IPS DF 4.7 (cell line): ENCODE data around the gene ZNF790.
"Not testable (repeated sequence)": the region's sequence is repeated elsewhere in the genome, so short reads cannot be mapped to it uniquely, and the experiment has no call there.

ENCODE experiments used
- DNase-seq: peaks from one replicate; pipeline ENCODE4 v3.0.0-alpha.2; 2013; ENCODE audit warnings: low spot score; ENCODE audit errors: extremely low read depth

ZNF790 gene

DNA sequence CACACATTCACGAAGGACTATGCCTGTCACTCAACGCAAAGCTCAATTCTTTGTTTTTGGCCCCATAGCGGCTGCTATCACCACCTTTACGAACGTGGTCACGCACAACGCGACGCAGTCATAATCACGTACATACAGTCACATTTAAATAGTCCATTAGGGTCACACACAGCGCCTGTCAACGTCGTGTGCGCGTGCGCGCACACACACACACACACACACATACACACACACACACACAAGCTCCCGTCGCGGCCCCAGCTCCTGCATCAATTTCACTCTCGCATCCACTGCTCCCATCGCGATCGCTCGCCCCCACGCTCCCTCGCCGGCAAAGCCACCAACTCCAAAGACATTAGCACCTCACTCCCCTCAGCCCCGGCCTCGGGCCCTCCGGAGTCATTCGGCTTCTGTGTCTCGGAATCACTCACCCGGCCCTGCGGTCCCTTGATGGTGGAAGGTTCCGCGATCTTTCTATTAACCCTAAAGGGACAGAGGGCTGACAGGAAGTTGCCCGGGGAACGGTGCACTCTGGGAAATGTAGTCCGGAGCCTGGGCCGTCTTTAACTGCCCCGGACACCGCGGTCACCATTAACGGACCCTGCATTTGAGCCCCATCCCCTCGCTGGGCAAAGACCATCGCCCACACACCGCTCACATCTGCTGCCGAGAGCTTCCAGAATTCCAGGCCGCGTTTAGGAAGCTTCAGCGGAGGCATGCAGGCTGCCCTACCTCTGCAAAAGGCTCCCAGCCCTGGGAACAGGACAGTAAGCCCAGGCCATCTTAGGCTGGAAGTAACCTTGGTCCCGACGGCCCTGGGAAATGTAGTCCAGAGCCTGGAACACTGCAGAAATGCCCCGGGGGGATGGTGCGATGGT is at the start of gene ZNF790:
ZNF790 (minus strand) TSS at position 482 of the 878 bp plus-strand sequence. CDS start 12,768 bp downstream, outside the sequence.
- no peak for DNase-seq

DNA sequence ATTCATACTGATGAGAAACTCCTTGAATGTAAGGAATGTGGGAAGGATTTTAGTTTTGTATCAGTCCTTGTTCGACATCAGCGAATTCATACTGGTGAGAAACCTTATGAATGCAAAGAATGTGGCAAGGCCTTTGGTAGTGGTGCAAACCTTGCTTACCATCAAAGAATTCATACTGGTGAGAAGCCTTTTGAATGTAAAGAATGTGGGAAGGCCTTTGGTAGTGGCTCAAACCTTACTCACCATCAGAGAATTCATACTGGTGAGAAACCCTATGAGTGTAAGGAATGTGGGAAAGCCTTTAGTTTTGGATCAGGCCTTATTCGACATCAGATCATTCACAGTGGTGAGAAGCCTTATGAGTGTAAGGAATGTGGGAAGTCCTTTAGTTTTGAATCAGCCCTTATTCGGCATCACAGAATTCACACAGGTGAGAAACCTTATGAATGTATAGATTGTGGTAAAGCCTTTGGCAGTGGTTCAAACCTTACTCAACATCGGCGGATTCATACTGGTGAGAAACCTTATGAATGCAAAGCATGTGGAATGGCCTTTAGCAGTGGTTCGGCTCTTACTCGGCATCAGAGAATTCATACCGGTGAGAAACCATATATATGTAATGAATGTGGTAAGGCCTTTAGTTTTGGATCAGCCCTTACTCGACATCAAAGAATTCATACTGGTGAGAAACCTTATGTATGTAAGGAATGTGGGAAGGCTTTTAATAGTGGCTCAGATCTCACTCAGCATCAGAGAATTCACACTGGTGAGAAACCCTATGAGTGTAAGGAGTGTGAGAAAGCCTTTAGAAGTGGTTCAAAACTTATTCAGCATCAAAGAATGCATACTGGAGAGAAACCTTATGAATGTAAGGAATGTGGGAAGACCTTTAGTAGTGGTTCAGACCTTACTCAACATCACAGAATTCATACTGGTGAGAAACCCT is 39.1 kb upstream of the ZNF790 start:
- DNase-seq = no peak

DNA sequence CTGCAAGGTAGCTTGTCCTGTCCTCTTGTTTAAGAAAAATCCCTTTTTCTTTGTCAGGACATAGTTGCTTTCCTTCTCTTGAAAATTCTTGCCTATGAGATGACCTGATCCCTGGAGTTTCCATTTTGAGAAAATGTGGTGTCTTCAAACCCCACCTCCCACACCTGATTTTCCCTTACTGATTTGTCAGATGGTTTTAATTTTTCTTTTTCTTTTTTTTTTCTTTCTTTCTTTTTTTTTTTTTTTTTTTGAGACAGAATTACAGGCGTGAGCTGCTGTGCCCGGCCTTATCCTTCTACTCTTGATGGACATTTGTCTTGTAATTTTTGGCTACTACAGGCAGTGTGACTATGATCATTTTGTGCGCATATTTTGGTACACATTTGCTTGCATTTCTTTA is 13.7 kb upstream of the ZNF790 start:
- DNase-seq = no peak

DNA sequence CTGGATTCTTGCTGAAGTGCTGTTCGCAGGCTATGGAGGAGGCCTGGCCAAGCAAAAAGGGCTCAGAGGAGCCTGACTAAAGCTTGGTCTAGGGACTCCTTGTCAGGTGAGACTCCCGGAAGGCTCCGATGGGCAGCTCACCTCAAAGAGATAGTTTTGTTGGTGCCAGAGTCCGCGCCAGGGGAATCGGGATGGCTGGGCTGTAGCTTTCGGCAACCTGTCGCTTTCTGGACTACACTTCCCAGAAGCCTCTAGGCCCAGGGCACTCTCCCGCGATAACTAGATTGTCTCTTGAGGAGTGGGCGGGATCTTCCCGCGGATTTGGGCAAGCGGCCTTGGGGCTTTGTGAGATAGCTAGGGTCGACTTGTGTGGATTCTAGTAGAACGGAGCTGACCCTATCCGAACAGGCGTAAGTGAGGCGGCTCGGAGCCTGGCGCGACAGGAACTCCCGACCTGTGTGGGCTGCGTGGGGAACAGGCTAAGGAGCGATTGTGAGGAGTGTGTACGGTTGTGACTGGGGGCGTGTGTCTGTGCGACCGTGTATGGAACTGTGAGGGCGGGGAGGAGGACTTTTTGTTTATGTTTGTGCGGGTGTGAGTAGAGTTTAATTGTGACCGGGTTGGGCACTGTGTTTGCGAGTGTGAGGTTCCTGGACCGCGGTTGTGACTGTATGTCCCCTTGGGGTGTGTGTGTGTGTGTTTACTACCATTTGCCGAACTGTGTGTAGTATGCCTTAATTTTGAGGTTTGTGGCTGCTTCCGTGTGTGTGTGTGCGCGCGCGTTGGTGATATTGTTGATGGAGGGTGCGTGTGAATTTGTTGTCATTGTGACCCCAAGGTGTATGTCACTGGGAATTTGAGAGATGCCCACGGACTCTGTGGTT is 12.6 kb upstream of the ZNF790 start, which contains the start of gene ZNF345:
ZNF345 (plus strand) TSS at position 318 of the 884 bp plus-strand sequence. CDS start 25,955 bp downstream, outside the sequence.
- DNase-seq = no peak

DNA sequence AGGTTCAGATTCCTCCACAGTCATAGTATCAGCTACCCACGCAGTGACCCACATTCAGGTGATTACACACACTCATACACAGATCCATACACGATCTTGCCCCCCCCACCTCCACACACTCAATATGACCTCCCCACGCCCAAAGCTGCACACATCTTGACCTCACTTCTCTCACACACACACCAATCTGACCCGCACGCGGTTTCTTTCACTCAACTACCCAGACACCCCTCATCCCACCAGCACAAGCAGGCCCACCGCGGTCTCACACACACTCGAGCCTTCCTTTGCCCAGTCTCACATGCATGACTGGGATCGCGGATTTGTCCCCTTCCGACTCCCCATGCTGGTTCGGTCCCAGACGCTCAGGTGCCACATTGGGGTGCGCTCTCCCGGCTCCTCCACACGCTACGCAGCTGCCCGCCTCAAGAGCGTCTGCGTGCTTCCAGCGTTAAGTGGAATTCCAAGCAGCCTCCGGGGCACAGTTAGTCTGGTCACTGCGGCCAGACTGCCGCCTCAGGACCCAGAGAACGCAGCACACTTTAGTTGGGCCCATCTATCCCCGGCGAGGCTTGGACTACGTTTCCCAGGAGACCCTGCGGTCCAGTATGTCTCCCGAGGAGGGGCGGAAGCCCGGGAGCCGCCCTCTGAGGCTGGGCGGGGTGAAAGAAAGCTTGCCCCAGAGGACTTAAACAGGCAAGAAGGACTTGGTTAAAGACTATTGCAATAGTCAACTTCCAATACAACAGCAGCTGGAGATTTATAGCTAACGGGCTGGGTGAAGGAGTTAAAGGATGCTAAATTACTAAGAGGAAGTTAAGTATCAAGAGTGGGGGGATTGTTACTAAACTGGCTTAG is 11.7 kb upstream of the ZNF790 start:
- DNase-seq = no peak

DNA sequence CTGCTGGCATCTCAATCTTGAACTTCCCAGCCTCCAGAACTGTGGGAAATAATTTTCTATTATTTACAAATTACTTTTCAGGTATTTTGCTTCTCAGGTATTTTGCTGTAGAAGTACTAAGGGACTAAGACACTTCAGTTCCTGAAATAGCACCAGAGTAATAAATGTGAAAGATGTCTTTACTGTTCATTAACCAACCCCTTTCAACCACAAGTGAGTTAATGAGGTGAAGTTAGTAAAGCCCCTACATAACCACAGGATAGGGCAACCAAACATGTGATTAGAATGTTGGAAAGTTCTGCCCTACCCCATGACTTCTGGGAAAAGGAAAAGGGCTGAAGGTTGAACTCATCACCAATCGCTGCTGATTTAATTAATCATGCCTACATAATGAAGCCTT is 9.8 kb upstream of the ZNF790 start:
- no peak for DNase-seq

DNA sequence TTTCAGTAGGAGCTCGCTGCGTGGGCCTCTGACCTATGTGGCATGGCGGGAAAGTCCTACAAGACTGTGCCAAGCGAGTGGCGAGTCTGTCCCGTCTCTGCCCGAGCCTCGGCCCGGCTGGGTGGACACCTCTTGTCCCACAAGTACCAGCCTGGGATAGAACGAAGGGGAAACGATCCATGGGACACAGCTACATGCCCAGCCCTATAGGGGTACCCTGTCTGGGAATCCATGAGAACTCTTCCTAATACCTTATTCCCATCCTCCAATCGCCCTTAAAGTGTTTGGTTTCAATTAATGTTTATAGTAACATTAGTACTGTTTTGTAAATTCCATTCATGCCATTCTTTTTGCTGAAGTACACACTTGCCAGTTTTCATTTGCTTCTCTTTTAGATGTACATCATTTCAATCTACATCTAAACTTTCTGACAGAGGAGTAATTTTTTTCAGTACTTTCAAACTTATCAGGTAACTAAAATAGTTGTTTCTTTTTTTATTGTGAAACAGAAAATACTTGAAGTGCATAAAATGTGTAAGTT is 667 bp upstream of the ZNF790 start:
- DNase-seq = no peak

DNA sequence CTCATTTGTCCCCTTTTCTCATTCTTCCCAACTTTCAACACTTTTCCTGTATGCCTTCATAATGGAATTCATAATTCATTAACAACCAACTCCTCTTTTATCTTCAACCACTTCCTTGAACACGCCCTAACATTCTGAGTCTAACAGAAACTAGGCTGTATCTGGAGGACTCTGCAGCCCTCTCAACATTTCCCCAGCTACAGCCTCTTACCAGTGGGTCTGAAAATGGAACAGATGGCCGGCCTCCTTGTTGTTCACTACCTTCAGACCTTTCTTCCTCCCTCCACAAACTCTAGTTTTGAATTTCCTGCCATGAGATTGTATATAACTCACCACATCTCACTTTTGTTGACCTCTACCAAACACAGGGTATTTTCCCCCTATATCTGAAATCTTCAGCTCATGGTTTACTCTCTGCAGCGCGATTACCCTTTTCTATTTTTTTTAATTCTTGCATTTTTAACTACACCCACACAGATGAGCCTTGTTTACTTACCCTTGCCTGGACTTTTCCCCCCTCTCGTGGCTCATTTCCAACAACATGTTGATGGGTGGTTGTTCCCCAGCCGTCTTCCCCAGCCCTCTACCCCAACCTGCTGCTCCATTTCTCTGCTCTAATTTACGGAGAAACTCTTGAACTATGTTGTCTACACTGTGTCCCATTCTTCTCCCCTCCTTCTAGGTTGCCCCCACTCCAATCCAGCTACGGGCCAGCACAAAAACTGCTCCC is 846 bp downstream of the ZNF790 start:
- no peak for DNase-seq

DNA sequence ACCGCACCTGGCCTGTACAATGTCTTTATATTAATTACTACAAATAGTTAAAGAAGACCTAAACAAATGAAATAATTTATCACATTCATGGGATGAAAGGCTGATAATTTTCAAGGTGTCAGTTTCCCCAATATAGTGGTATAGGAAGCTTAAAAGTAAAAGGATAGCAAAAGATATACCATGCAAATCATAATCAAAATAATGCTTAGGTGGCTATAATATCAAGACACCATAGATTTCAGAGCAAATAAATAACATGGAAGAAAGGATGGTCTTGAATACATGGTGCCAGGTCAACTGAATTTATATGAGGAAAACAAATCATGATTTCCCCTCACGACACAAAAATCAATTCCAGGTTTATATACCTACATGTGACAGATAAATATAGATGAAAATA is 4.8 kb downstream of the ZNF790 start:
- no peak for DNase-seq

DNA sequence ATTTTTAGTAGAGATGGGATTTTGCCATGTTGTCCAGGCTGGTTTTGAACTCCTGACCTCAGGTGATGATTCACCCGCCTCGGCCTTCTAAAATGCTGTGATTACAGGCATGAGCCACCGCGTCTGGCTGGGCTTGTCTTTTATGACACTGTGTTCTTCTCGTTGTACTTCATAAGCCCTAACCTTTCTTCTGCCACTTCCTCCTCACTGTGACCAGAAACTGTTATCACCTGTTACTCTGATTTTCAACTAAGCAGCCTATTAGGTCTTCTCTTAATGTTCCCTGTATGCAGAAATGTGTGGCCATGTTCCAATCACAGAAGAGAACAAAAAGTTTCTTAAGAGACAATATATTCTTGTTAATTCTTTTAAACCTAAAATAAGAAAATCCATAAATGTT is 16.4 kb downstream of the ZNF790 start:
- no peak for DNase-seq

DNA sequence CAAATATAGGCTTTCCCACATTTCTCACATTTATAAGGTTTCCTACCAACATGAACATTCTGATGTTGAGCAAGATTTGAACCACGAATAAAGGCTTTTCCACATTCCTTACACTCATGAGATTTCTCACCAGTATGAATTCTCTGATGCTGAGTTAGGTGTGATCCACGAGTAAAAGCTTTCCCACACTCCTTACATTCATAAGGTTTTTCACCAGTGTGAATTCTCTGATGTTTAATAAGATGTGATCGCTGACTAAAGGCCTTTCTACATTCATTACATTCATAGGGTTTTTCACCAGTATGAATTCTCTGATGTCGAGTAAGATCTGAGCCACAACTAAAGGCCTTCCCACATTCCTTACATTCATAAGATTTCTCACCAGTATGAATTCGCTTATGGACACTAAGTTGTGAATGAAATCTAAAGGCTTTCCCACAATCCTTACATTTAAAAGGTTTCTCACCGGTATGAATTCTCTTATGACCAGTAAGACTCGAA is 19.0 kb downstream of the ZNF790 start:
- DNase-seq = no peak

DNA sequence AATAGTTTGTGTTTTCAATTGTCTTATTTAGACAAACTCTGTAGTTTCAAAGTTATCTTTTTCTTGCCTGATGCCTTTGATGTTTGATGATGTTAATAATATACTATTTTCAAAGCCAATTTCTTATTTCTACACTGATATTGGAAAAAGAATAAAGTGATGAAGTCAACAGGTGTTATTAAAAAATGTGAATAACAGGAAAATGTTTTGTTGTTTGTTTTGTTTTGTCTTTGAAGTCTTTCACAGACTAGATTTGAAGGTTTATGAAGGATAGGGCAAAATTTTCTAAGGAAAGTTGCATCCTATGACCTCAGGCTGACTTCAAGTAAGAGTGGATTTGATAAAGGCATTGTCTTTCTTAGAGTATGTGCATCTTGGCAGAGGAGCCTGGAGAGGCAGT is 31.2 kb downstream of the ZNF790 start:
- DNase-seq = no peak

DNA sequence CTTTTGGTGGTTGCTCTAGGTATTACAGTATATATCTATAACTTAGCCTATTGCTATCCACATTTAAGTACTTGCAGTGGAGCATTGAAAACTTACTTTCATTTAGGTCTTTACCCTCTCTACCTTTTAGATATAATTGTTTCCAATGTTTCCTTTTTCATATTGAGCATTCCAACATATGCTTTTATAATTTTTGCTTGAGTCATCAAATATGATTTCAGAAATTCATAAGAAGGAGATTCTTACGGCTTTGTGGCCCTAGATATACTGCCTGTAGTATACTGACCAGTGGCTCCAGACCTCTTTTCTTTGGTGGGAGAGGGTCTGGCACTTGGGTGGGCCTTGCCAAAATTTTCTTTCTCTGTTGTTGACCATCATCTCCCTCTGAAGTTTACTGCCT is 32.8 kb downstream of the ZNF790 start:
- no peak for DNase-seq

DNA sequence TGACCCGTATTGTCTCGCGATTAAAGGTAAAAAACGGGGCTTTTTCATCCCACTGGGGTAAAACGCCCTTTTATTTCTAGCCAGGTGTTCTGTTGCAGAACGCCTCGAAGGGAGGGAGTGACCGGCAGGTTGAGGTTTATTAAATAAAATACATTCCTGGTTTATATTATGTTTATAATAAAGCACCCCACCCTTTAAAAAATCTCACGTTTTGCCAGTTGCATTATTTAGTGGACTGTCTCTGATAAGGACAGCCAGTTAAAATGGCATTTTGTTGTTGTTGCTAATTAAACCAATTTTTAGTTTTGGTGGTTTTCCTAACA is 40.4 kb downstream of the ZNF790 start:
- DNase-seq = no peak

DNA sequence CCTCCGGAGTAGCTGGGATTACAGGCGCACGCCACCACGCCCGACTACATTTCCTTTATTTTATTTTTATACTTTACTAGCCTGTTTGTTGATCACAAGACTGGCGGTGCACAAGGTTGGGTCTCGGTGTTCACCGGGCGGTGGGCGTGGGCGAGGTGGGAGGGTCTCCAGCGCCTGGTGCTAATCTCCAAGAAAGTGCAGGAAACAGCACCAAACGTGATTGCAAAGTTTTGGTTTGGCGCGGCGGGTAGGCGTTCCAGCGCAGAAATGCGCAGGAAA is 41.5 kb downstream of the ZNF790 start:
- no peak for DNase-seq

DNA sequence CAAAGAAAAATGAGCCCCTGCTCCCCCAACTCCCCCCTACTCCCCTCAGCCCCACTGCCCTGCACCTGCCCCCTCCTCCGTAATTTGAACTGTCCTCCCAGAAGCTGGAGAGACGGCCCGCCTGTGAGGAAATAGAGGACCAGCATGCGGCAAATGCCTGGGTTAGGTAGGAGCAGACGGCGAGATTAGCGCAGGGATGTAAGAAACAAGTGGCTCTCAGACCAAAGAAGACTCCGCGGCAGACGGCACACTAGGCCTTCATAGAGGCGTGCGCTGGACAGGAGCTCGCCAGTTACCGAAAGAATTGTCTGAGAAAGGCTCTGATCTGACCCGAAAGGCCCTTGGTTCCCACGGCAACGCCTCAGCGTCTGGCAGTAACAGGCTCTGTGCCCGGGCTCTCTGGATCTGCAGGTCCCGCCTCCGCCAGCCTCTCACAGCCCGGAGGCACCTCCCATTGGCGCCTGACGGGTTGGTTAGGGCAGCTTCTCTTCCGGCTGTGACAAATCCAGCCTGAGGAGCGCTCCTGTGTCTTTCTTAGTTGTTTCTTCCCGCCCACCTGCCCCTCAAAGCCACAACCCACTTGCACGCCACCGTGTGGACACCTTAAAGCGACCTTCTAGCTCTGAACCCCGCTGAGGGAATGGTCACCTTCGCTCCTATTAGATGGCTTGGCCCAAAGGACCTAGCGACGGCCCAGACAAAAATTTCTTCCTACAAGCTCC is 46.6 kb downstream of the ZNF790 start:
- not testable (repeated sequence) for DNase-seq

DNA sequence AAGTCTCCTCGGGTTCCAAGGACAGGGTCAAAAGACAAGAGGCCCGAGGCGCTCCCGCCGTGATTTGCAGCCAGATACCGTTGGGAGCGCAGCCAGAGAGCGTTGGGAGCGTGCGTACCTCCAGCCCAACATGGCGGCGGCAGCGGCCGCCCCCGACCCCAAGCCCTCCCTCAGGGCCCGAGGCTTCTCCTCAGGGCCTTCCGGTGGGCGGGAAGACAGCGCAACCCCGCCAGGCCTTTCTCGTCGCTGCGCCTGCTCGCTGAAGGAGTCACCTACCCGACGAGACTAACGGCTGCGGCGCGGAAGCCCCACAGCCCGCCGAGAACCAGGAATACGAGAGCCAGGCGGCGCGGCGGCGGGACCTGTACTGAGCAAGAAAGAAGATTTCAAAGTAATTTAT is 62.4 kb downstream of the ZNF790 start:
- no peak for DNase-seq

DNA sequence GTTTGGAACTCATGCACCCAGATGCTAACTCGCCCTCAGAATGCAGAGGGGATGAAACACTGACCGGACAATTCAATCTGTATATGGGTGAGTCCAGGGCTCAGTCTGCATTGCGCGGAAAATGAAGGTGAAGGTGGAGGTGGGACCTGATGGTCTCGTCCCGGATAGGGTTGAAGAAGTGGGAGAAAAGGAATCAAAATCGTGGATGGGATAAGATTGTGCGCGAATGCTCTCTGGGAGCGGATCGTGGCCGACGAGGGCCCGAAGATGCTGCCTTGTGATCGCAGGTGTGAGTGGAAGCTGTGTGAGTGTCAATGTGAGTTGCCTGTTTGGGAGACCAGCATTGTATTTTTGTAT is 65.0 kb downstream of the ZNF790 start:
- no peak for DNase-seq
